GM18499 (cell line): ENCODE data around the gene FEM1A.
"Not testable (repeated sequence)": the region's sequence is repeated elsewhere in the genome, so short reads cannot be mapped to it uniquely, and the experiment has no call there.

ENCODE experiments used
- ATAC-seq: cut with Tn5 transposase; IDR thresholded peaks from one replicate; pipeline ENCODE4 v1.9.1; 2021; ENCODE audit warnings: moderate number of reproducible peaks; ENCODE audit not compliant: insufficient read depth, unreplicated experiment

FEM1A gene, protein sequence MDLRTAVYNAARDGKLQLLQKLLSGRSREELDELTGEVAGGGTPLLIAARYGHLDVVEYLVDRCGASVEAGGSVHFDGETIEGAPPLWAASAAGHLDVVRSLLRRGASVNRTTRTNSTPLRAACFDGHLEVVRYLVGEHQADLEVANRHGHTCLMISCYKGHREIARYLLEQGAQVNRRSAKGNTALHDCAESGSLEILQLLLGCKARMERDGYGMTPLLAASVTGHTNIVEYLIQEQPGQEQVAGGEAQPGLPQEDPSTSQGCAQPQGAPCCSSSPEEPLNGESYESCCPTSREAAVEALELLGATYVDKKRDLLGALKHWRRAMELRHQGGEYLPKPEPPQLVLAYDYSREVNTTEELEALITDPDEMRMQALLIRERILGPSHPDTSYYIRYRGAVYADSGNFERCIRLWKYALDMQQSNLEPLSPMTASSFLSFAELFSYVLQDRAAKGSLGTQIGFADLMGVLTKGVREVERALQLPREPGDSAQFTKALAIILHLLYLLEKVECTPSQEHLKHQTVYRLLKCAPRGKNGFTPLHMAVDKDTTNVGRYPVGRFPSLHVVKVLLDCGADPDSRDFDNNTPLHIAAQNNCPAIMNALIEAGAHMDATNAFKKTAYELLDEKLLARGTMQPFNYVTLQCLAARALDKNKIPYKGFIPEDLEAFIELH

GRCh38 chr19:4791183-4792018, at the start of gene FEM1A:
TSS of gene FEM1A (plus strand) at chr19:4791734. CDS start at chr19:4791855, 121 bp downstream.
- ATAC-seq, result peak; percentile 85

DNA sequence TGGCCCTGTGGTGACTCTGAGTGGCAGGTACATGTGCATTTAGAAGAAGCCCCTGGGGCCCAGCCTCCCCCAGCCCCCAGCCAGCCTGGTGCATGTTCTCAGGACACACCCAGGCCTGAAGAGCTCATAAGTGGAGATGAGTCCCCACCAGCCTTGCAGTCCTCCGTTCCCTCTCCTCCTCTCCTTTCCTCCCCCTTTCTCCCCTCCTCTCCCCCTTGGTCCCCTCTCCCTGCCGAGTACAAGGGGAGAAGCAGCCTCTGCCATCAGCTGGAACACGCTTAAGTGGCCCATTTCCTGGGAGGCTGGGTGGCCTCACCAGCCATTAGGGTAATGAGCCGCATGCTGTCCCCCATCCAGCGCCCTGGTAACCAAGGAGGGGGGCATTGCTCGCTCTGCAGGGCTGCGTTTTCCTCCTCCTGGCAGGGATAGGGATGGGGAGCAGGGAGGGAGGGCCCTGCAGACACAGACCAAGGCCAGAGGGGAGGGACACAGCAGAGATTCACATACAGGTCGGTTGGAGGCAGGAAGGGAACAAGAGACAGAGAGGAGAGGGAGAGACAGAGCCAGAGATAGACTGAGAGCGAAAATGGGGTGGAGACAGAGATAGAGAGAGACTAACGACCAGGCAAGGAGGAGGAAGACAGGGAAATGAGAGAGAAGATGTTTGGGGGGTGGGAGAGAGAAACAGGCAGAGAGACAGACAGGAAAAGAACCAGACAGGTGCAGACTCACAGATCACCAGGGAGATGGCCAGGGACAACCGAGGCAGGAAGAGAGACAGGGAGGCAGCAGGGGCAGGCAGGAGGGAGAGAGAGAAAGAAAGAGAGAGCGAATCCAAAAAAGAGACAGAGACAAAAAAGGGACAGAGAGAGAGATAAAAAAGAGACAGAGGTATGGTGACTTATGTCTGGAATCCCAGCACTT, 48.5 kb upstream of the FEM1A start:
- ATAC-seq, result no peak

GRCh38 chr19:4744451-4745174, 46.9 kb upstream of the FEM1A start:
- no peak for ATAC-seq

DNA sequence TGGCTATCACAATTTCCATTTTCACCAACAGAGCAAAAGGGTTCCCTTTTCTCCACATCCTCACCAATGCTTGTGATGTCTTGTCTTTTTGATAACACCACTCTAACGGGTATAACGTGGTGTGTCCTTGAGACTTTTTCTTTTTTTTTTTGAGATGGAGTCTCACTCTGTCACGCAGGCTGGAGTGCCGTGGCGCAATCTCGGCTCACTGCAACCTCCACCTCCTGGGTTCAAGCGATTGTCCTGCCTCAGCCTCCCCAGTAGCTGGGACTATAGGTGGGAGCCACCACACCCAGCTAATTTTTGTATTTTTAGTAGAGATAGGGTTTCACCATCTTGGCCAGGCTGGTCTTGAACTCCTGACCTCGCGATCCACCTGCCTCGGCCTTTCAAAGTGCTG, 46.4 kb upstream of the FEM1A start:
- not testable (repeated sequence) for ATAC-seq

- no peak for ATAC-seq
Observed at GRCh38 chr19:4745986-4746385, 45.5 kb upstream of the FEM1A start.

DNA sequence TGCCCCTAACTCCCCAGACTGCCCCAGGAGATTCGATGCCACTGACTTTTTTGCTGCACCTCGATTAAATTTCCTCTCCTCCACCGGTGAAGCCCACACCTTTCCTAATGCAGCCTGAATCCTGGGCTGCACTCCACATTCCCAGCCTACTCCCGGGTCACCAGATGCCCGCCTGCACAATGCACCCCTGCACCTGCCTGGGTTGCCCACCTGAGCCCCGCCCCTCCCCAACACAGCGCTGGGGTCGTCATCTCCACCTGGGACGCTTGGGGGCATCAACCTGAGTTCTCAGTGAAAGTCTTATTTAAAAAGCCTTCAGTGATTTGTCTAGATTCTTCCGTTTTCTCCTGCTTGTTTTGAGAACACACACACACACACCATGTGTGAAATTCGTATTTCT, 43.3 kb upstream of the FEM1A start:
- ATAC-seq, result no peak

GRCh38 chr19:4748589-4748988, 42.9 kb upstream of the FEM1A start:
- no peak for ATAC-seq

DNA sequence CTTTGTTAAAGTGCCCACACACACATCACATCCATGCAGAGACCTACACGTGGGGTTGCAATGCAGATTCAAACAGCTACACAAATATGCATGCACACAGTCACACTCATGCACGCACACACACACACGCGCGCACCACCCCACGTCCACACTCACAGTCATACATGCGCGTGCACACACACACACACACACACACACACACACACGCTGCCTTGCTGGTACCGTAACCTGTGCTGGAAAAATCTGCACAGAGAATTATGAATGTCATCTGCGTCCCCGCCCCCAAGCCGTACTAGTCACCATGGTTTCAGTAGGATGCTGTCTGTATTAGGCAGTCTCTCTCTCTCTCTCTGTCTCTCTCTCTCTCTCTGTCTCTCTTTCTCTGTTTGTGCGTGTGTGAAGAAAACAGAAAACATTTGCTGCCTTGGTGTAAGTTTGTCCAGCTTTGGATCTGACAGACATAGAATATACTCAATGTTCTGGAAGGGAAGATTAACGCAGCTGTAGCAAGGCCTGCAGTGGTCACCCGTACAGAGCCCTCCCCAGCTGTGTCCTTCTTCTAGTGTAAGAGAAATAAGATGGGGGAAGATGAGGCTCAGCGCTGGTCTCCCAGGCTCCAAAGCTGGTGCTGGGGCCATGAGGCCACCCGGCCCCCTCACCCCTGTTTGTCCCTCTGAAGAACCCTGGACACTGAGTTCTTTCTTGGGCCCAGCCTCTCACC, 41.5 kb upstream of the FEM1A start:
- ATAC-seq, result no peak

- ATAC-seq, result no peak
Observed at GRCh38 chr19:4754248-4754647, 37.3 kb upstream of the FEM1A start.

DNA sequence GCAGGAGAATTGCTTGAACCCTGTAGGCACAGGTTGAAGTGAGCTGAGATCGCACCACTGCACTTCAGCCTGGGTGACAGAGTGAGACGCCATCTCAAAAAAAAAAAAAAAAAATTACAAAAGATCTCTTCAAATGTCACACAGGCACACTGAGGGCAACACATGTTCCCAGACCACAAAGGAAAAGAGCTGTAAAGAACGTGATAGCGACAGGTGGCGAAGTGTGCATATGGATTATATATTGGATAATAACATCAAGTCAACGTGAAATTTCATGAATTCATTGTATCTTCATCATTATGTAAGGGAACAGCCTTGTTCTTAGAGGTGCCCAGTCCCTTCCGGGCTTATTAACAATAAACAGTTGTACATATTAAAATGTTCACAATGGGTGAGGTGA, 36.1 kb upstream of the FEM1A start:
- ATAC-seq, result no peak

DNA sequence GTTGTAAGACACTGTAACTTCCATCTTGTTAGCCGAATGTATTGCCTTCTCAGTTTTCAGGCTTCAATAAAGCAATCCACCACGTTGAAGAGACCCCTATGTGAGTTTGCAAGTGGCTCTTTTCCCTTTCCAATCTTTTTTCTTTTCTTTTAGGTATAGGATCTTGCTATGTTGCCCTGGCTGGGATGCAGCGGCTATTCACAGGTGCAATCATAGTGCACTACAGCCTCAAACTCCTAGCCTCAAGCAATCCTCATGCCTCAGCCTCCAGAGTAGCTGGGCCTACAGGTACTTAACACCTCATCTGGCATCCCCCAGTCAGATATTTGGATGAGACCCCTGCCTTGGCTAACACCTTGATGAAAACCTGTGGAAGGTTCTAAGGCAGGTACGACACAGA, 33.5 kb upstream of the FEM1A start:
- ATAC-seq, result no peak

DNA sequence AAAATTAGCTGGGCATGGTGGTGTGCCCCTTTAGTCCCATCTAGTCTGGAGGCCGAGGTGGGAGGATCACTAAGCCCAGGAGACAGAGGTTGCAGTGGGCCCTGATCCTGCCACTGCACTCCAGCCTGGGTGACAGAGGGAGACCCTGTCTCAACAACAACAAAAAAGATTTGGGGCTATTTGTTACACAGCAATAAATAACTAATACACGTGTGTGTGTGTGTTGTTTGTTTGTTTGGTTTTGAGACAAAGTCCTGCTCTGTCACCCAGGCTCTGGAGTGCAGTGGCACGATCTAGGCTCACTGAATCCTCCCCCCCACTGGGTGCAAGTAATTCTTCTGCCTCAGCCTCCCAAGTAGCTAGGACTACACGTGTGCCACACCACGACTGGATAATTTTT, 32.9 kb upstream of the FEM1A start:
- ATAC-seq, result no peak

DNA sequence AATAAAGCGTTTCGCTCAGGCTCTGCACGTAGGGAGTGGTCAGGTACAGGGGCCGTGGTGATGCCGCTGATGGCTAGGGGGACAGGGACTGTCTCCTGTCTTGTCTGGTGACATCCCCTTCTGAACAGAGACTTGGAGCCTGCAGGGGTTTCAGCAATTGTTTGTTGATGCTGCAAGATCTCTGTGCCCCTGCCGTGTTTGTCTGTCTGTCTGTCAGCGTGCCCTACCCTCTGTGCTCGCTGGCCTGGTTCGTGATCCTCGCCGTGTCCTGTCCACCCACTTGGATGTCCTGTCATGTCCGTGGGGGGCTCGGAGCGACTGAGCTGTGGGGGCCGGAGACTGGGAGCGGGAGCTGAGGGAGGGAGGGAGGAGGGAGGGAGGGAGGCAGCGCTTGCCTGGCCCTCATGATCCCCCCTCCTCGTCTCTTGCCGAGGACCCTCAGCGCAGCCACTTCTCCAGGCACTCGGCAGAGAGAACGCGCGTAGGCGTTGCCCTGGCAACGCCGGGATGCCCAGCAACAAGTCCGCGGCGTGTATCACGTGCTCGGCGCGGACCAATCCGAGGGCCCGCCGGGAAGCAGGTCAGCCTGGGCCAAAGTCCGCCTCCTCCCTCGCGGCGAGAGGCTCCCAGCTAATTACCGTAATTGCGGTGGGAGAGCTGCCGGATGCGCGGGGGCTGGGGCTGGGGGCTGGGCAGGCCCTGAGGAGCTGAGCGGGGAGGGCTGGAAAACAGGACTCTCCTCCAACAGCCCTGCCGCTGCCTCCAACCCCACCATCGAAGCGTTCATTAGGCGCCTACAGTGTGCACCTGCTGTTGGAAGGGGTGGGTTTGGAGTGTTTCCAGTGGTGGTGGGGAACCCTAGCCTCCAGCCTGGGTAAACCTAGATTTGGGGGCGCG, 31.9 kb upstream of the FEM1A start:
- no peak for ATAC-seq

DNA sequence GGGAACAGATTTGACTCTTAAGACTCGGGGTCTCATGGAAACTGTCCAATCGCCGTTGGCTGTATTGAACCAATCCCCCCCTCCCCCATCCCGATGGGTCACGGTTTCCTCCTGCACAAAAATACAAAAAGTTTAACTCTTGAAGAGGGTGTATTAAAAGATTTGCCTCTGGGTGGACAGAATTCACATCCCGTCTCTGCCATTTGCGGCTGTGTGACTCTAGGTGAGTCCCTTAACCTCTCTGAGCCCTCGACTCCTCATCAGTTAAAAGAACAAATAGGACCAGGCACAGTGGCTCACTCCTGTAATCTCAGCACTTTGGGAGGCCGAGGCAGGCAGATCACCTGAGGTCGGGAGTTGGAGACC, 31.3 kb upstream of the FEM1A start:
- no peak for ATAC-seq

GRCh38 chr19:4763021-4763420, 28.5 kb upstream of the FEM1A start:
- ATAC-seq, result no peak

DNA sequence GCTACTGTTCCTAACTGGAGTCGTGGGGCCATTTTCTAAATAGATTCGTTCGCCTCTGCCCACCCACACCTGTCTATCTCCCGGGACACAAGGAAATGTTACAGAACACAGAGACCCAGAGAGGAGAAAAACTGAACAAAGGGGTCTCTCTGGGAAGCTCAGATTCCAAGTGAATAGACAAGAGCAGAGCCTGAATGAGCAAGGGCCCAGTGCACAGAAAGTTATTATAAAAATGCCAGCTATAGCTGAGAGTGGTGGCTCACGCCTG, 27.2 kb upstream of the FEM1A start:
- no peak for ATAC-seq

DNA sequence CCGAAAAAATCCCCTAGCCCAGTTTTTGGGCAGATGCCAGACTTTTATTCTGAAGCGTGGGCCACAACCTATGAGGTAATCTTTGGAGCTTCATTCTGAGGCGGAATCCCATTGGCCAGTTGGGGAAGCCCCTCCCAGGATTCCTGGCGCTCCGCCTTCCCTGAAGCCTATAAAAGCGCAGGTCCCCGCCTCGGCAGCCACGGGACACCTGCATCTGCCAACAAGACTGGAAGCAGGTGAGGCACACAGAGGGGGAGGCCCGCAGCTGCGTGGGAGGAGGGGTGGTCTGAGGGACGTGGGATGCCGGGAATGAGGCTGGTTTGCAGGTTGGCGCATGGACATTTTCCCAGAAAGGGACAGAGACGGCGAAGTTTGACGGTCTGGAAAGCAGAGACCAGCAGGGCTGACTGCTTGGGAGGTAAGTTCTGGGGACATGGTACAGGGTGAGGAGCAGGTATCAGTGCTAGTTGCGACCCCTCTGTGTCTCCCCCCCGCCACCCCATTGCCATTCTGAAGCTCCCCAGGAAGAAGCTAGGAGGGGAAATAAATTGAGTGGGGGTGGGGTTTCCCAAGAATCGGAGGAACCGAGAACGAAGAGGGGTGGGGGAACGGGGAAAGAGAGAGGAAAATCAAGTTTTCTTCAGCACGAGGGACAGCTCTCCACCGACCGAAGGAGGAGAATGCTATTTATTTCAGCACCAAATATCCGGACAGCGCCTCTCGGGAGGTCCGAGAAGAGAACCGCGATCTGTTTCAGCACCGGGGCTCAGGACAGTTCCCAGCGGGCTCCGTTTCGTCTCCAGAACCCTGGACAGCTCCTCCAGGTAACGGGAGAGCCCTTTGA, 22.4 kb upstream of the FEM1A start:
- no peak for ATAC-seq
